22Rv1 (cell line): ENCODE results near the gene TMEM247.

Source experiments
- ZFX ChIP-seq: fragments of 450-650 bp; IDR thresholded peaks from 2 replicates; pipeline ENCODE4 v1.6.1; 2017; ENCODE audit warnings: antibody characterized with exemption, borderline replicate concordance
- TF ChIP-seq, protein P1 (sequence below): fragments of 450-650 bp; IDR thresholded peaks from 2 replicates; pipeline ENCODE4 v1.5.1; 2017; ENCODE audit warnings: mild to moderate bottlenecking

GRCh38 chr2:46497766-46498165 is 18.4 kb downstream of the TMEM247 start:
- TF ChIP-seq, protein P1, sequence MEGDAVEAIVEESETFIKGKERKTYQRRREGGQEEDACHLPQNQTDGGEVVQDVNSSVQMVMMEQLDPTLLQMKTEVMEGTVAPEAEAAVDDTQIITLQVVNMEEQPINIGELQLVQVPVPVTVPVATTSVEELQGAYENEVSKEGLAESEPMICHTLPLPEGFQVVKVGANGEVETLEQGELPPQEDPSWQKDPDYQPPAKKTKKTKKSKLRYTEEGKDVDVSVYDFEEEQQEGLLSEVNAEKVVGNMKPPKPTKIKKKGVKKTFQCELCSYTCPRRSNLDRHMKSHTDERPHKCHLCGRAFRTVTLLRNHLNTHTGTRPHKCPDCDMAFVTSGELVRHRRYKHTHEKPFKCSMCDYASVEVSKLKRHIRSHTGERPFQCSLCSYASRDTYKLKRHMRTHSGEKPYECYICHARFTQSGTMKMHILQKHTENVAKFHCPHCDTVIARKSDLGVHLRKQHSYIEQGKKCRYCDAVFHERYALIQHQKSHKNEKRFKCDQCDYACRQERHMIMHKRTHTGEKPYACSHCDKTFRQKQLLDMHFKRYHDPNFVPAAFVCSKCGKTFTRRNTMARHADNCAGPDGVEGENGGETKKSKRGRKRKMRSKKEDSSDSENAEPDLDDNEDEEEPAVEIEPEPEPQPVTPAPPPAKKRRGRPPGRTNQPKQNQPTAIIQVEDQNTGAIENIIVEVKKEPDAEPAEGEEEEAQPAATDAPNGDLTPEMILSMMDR, result no peak
- TF ChIP-seq ZFX, result no peak
